Measurements from ENCODE around the gene DMPK. TPM values are rescaled to one million over a fixed set of nuclear protein-coding genes. Genes with fewer than 3 reads are reported as not detected.

Gene DMPK
- total and polyA plus RNA-seq, 9 of the 15 experiments (the other 6 are each of a cell fraction or from before 2014, with no cell fraction given) = 0.24 to 31.3 (median 7.3) TPM

GRCh38 chr19:45792470-45793177 is 10.3 kb upstream of the DMPK start, which contains the start of gene DMWD (continued):
- TF ChIP-seq TBP (optimal IDR thresholded peaks at IDR 0.05; ENCODE audit: low read depth, low read length) = peak; percentile 52
- TF ChIP-seq ZNF740 (CRISPR knock-in tag; IDR thresholded peaks at IDR 0.05) = peak; percentile 45; the same call in 1 of the 2 replicates
- TF ChIP-seq ZNF740 (tag; IDR thresholded peaks at IDR 0.05) = no peak
- no peak for TF ChIP-seq ZNF408 (CRISPR knock-in tag; IDR thresholded peaks at IDR 0.05; ENCODE audit: low read depth)
- no peak for TF ChIP-seq TFE3 (CRISPR knock-in tag; IDR thresholded peaks at IDR 0.05)
- TF ChIP-seq ZFP1 (CRISPR knock-in tag; IDR thresholded peaks at IDR 0.05) = no peak
- TF ChIP-seq SMAD4 (CRISPR knock-in tag; conservative IDR thresholded peaks at IDR 0.05) = peak; percentile 86
- peak; percentile 67; the same call in 1 of the 2 replicates for TF ChIP-seq GABPB1 (CRISPR knock-in tag; IDR thresholded peaks at IDR 0.05)
- TF ChIP-seq ERF (CRISPR knock-in tag; IDR thresholded peaks at IDR 0.05) = peak; percentile 82
- TF ChIP-seq KDM4B (IDR thresholded peaks at IDR 0.05; ENCODE audit: borderline replicate concordance in 2 of 2, low read depth in 1 of 2) = 0 out of 4 replicates have a peak, but pooled peaks of 1 of the 2 experiments have one; percentile 38
- no peak for TF ChIP-seq FOXA1 (IDR thresholded peaks at IDR 0.05; ENCODE audit: borderline replicate concordance)
- TF ChIP-seq NONO (IDR thresholded peaks at IDR 0.05; ENCODE audit: low read depth in 2 of 2, low read length in 1 of 2) = peak in 1 of 2 experiments; percentile 89; a peak in 2 of 4 replicates
- peak; percentile 86 for TF ChIP-seq PBX2 (CRISPR knock-in tag; IDR thresholded peaks at IDR 0.05; ENCODE audit: low read depth)
- peak; percentile 91 for TF ChIP-seq PBX2 (tag; conservative IDR thresholded peaks at IDR 0.05; ENCODE audit: low read depth)
- peak; percentile 67 to 79; a peak in 2 of 4 replicates for TF ChIP-seq MAZ (CRISPR knock-in tag; conservative IDR thresholded peaks at IDR 0.05 in 1 of 2, IDR thresholded peaks at IDR 0.05 in 1 of 2)
- peak; percentile 68; the same call in 1 of the 2 replicates for TF ChIP-seq ETS1 (conservative IDR thresholded peaks at IDR 0.05; ENCODE audit: control insufficient read depth, low read depth, low read length)
- TF ChIP-seq RBFOX2 (IDR thresholded peaks at IDR 0.05; ENCODE audit: low read depth, low read length) = peak; percentile 80
- TF ChIP-seq SMARCC2 (IDR thresholded peaks at IDR 0.05; ENCODE audit: low read depth) = no peak
- peak; percentile 82 for TF ChIP-seq SIN3B (IDR thresholded peaks at IDR 0.05; ENCODE audit: low read depth)
- TF ChIP-seq MYNN (IDR thresholded peaks at IDR 0.05) = peak; percentile 100
- TF ChIP-seq MYNN (CRISPR knock-in tag; IDR thresholded peaks at IDR 0.05) = peak; percentile 90; the same call in 1 of the 2 replicates
- TF ChIP-seq SIRT6 (IDR thresholded peaks at IDR 0.05; ENCODE audit: low read depth, low read length) = no peak

All from K562 (cell line).